RPMI7951 (cell line): ENCODE results near the gene PERCC1. TPM values are rescaled to one million over a fixed set of nuclear protein-coding genes. Genes with fewer than 3 reads are reported as not detected.
A peak's percentile ranks its signal among the peaks of the same experiment; 100 is the strongest.
"Not testable (repeated sequence)": the region's sequence is repeated elsewhere in the genome, so short reads cannot be mapped to it uniquely, and the experiment has no call there.

Experiments
- DNase-seq: peaks from one replicate; pipeline ENCODE4 v3.0.0-alpha.2; 2012; ENCODE audit warnings: low read depth
- total RNA-seq: library from RNA; depleted of rRNA; stranded (reverse); fragments of >200 nt; shearing (Covaris generic); gene quantifications from 2 replicates; pipeline ENCODE4 v1.2.3, GENCODE V29; 2014; rRNA removed

The PERCC1 gene
- total RNA-seq, 1 experiment from 2014 or later = not detected

DNA sequence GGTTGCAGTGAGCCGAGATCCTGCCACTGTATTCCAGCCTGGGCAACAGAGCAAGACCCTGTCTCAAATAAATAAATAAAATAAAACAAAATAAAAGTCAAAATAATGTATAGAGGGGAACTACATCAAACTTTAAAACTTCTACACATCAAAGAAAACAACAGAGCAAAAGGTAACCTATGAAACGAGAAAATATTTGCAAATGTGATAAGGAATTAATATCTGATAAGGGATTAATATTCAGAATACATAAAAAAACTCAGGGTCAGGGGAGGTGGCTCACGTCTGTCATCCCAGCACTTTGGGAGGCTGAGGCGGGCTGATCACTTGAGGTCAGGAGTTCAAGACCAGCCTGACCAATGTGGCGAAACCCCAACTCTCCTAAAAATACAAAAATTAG, 38.3 kb downstream of the PERCC1 start:
- not testable (repeated sequence) for DNase-seq

DNA sequence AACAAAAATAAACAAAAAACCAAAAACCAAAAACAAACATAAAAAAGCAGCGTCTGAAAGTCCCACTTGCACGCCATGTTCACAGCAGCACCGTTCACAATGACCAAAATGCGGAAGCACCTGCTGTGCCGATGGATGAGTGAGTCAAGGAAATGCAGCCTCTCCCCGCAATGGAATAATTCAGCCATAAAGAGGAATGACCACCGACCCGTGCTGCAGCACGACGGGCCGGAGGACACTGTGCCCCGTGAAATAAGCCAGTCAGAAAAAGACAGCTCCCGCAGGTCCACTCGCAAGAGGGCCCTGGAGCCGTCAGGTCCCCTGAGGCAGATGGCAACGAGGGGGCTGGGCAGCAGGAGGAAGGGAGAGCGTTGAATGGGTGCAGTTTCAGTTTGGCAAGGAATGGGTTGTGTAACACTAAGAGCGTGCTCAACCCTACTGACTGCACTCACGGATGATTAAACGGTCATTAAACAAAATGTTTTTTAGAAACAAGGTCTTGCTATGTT, 38.9 kb downstream of the PERCC1 start:
- no peak for DNase-seq

DNA sequence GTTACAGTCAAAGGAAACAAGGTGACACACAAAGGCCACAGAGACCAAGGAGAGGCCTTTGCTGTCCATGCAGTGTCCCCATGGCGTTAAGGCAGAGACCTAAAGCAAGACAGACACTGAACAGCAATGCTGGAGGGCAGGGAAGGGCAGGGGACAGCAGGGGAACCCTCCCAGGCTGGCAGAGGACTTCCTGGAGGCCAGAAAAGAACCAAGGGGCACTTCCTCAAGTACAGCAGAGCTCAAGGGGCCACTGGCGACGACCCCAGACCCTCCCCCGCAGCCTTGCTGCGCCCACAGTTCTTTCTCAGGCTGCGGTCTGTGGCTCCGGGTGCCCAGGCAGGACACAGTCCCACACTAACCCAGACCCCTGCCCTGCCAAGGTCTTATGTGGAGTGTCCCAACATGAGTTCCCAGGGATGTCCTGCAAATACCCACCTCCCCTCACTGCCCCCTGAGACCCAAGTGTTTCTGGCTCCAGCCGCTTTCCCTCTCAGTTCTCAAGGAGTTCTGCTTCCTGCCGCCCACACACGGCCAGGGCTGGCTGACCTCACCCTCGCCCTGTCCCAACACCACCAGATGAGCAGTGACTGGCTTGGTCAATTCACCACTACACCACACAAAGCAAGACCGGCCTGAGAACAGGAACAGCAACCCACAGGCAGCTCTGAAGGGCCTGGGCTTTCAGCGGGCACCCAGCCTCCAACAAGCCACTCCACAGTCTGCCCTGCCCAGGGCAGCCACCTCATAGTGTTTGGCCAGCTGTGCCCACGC, 39.8 kb downstream of the PERCC1 start:
- DNase-seq = peak; percentile 51

DNA sequence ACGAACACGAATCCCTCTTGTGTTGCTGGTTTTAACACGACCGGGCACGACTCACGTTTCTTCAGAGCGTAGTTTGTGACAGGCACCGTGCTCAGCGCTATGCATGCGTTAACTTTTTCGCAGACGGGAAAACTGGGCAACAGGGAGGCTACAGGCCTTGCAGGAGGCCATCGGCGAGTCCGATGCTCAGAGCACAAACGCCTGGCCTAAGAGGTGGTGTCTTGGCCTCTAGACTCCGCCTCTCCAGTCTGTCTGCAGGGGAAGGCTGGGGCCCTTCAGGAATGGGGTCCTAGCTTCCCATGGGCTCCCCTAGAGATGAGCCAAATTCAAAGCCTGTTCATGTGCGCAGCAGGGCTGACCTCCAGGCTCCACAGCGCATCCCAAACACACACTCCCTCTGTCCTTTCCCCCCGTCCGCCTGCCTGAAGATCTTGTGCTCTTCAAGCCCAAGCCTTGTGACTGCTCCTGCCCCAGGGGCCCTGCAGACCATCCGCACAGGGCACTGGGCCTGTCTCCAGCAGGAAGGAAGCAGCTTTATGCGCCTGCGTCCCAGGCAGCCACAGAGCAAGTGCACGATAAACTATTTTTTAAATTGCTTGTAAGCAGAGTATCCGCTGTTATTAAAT, 40.8 kb downstream of the PERCC1 start:
- DNase-seq = no peak

DNA sequence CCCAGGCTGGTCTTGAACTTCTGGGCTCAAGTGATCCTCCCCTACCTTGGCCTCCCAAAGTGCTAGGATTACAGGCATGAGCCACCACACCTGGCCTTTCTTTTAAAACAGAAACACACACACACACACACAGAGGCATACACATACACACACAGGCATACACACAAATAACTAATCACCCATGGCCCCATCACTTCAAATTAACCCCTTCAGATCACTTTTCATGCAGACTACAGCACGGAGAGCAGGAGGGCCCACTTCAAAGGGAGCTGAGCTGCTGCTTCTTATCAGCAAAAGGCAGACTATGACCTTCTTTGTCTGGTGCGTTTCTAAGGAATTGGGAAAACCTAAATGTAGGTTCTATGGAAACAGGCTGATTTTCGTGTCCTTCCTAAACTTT, 42.1 kb downstream of the PERCC1 start:
- no peak for DNase-seq

DNA sequence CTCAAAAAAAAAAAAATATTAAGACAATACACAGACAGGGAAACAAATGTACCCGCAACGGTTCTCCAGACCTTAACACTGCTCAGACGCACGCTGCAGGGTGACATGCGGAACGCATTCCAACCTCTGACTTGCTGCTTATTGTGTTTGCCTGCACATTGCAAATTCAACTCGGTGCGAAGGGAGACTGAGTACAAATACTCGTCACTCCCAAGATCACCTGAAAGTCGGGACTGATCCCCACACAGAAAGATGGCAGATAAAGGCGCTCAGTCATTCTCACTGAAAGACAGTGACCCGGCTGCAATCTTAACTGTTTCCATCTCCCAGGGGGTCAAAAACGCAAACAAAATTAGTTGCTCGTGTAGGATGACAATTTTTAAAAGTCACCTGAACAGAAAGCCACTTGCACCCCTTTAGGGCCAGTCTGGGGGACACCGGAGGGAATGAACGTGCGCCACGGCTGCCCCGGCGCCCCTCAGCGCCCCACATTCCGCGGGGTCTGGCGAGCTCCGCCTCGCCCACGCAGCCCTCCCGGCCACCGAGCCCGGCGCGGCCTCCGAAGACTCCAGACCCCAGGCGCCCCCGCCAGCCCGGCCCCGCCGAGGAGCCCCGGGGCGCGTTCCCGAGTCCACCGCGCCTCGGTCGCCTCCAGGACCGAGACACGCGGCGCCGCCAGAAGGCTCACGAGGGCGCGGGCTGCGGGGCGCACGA, 43.4 kb downstream of the PERCC1 start:
- no peak for DNase-seq

DNA sequence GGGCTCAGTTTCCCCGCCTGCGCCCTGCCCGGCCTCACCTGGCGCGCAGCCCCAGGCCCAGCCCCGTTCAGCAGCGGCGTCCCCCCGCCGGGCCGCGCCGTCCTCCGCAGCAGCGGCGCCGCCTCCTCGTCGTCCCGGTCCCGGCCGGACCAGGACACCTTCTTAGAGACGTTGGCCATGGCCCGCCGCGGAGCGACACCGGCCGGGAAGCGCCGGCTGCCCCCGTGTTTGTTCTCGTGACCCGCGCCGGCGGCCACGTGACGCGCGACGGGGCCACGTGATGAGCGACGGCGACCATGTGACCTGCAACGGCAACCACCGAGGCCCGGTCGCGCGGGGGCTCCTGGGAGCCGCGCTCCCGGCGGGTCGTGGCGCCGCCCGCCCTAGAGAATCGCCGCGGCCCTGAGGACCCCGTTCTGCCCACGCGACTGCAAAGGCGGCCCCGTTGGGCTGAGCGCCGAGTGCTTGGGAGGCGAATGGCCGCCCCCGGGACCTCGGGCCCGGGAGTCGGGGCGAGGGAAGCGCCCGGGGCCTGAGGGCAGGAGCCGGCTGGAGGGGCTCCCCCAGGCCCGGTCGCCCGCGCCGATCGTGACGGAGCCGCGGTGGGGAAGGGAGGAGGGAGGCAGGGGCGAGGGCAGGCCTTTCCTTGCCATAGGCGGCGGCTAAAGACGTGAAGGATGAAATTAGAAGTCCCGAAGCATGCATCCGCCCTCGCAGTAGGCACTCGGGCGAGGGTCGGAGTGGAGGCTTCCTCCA, 44.1 kb downstream of the PERCC1 start, which contains the start of gene CLCN7:
TSS of gene CLCN7 (minus strand) at position 233 of the 756 bp plus-strand sequence. CDS start at position 179, 54 bp downstream.
- DNase-seq = peak; percentile 81

DNA sequence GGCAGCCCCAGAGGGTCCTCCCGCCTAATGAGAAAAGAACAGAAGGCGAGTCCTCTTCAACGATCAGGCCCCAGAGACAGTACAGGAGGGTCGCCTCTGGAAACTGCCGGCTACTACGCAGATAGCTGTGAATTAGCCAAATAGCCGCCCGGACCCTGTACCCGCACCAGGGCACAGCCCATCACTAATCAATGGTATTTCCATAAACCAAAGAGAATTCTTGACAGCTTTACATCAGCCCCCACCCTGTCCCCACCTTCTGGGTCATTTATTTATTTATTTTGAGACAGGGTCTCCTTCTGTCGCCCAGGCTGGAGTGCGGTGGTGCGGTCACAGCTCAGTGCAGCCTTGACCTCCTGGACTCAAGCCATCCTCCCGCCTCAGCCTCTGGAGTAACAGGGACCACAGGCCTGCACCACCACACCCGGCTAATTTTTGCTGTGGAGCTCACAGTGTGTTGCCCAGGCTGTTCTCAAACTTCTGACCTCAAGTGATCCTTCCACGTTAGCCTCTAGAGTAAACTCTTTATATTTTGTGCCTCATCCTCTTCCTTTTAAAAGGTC, 44.8 kb downstream of the PERCC1 start:
- no peak for DNase-seq

DNA sequence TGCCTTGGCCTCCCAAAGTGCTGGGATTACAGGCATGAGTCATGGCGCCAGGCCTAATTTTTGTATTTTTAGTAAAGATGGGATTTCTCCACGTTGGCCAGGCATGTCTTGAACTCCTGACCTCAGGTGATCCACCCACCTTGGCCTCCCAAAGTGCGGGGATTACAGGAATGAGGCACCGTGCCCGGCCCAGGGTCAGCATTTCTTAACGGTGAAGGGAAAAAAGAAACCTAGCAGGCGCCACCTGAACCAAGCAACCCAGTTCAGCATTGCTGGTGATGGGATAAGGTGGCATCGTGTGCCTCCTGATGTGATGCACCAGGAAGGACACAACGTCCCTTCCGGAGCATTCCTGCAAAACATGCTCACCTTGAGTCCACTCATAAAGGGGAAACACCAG, 46.2 kb downstream of the PERCC1 start:
- DNase-seq = no peak

DNA sequence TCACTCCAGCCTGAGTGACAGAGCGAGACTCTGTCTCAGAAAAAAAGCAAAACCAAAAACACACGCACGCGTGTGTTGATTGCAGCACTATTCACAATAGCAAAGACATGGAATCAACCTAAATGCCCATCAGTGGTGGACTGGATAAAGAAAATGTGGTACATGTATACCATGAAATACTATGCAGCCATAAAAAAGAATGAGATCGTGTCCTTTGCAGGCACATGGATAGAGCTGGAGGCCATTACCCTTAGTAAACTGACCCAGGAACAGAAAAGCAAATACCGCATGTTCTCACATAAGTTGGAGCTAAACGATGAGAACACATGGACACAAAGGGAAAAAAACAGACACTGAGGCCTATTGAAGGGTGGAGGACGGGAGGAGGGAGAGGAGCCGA, 48.1 kb downstream of the PERCC1 start:
- DNase-seq = not testable (repeated sequence)

DNA sequence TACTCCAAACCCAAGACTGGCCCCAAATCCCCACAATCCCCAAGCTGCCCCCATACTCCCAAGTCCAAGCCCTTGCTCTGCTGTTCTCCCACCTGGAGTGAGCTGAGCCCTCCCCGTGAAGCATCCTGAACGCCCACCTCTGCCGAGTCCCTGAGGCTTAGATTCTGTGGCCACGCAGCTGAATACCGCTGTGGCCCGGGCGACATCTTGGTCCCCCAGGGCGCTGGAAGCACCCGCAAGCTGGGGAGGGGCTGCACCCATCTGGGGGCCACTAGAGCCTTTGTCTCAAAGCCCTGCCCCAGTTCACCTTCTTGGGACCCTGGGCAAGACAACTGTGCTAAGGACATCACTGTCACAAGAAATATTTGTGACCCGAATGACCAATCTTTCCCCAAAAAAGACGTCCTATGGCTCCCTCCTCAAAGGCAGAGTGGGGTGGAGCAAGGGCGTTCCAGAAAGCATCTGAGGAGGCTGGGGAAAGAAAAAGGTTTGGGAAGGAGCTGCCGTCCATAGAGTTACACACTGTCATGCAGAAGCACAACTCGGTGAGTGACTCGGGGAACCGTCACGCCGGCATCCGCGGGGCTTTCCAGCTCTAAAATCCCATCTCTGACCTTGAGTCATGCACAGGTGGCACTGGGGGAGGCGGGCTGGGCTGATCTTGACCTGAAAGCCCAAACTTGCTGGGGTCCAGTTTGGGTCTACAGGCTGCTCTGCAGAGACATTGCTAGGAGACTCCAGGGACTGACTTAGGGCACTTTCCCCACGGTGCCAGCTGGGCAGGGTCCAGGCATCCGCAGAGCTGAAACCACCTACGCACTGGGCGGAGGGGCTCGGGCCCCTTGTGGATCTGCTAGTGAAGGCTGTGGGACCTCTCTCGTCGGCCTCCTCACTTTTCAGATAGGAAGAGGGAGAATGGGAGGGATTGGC, 51.3 kb downstream of the PERCC1 start:
- peak; percentile 67 for DNase-seq

Other genes starting within 250 kb of the PERCC1 start
- gene TPSG1, start 205.8 kb upstream of the PERCC1 start, total RNA-seq = 0.24 TPM in 1 of 2 replicates, not detected in the other
- not detected in 2 replicates for gene TPSB2, start 200.9 kb upstream of the PERCC1 start, total RNA-seq
- gene TPSAB1, start 190.4 kb upstream of the PERCC1 start, total RNA-seq = 0.39 and 0.72 TPM in 2 replicates
- not detected in 2 replicates for gene TPSD1, start 175.0 kb upstream of the PERCC1 start, total RNA-seq
- gene UBE2I, start 121.4 kb upstream of the PERCC1 start, total RNA-seq = 50.4 and 53.6 TPM in 2 replicates
- gene BAIAP3, start 97.4 kb upstream of the PERCC1 start, total RNA-seq = 1.2 and 2.4 TPM in 2 replicates
- 50.0 and 65.5 TPM in 2 replicates for gene TSR3, start 79.2 kb upstream of the PERCC1 start, total RNA-seq
- 27.8 and 42.1 TPM in 2 replicates for gene GNPTG, start 79.1 kb upstream of the PERCC1 start, total RNA-seq
- 4.8 and 8.8 TPM in 2 replicates for gene UNKL, start 16.4 kb upstream of the PERCC1 start, total RNA-seq
- gene UQCC4, start 10.3 kb upstream of the PERCC1 start, total RNA-seq = 25.1 and 30.1 TPM in 2 replicates
- gene CCDC154, start 13.5 kb downstream of the PERCC1 start, total RNA-seq = not detected in 2 replicates
- gene CLCN7, start 44.0 kb downstream of the PERCC1 start, total RNA-seq = 33.3 and 38.6 TPM in 2 replicates
- not detected in 2 replicates for gene PTX4, start 57.9 kb downstream of the PERCC1 start, total RNA-seq
- 9.0 and 12.8 TPM in 2 replicates for gene TELO2, start 62.3 kb downstream of the PERCC1 start, total RNA-seq
- not detected in 2 replicates for gene TMEM204, start 102.6 kb downstream of the PERCC1 start, total RNA-seq
- gene IFT140, start 181.0 kb downstream of the PERCC1 start, total RNA-seq = 4.9 and 9.4 TPM in 2 replicates
- 3.2 and 4.7 TPM in 2 replicates for gene CRAMP1, start 181.3 kb downstream of the PERCC1 start, total RNA-seq
- gene JPT2, start 247.2 kb downstream of the PERCC1 start, total RNA-seq = 140 and 148 TPM in 2 replicates